Tongue (tissue), 2 donors: ENCODE data around the gene LRRC72. TPM values are rescaled to one million over a fixed set of nuclear protein-coding genes. Genes with fewer than 3 reads are reported as not detected.
"Not testable (repeated sequence)": the region's sequence is repeated elsewhere in the genome, so short reads cannot be mapped to it uniquely, and the experiment has no call there.

Experiments
- DNase-seq: peaks from one replicate; pipeline ENCODE4 v3.0.0-alpha.2; 2015
- total RNA-seq: library from RNA; depleted of rRNA; stranded (reverse); fragments of >200 nt; gene quantifications from one replicate; pipeline ENCODE4 v1.2.3, GENCODE V29; 2014

The LRRC72 gene
- total RNA-seq, 1 donor from 2014 or later, result not detected

- DNase-seq, result no peak
These were observed 57.2 kb downstream of the LRRC72 start for GRCh38 chr7:16583834-16584233.

DNA sequence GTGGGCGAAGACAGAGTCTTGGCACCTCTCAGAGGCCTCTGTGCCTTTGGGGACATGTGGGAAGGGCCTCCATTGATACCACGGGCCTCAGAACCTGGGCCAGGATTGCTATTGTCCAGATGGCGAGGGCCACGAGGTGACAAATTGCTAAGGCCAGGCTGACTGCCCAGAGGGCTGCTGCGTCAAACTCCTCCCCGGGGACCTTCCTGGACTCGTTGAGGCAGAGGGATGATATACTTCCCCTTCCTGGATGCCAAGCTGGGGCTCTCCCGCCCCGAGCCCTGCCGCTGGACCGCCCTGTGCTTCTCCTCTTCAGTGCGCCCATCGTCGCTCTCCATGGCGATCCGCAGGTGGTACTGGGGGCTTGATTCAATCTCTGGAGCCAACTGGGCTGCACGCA lies 58.9 kb downstream of the LRRC72 start:
- DNase-seq, result no peak

DNA sequence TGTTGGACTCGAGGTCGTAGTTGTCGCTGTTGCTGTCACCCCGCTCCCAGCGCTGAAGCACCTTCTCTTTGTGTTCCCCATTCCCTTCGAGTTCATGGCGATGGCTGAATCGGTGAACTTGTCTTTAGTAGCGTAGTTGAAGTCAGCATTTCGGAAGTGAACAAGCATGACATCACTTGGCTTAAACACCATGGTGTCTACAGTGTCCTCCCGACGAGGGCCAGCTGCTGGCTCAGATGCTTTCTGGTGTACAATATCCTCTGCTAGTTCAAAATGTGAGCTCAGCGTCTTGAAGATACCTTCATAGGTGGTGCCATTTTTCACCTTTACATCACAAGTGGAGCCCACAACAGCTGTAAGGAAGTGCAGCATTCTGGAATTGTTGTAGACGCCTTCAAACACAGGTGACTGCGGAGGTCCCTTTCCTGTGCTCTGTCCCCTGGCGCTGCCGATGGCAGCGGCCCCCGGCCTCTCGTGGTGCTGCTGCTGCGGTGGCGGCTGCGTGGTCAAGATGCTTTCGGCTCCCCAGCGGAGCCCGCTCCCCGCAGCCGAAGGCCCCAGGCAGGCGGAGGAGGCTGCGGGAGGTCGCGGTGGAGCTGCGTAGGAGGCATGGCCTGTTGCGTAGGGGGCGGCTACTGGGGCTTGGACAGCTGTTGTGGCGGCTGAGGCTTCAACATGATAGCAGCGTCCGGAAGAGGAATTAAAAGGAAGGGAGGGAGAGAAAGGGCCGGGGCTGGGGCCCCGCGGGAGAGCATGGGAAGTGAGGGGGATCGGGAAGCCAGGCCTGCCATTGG lies 59.7 kb downstream of the LRRC72 start:
- DNase-seq, result peak; percentile 21

DNA sequence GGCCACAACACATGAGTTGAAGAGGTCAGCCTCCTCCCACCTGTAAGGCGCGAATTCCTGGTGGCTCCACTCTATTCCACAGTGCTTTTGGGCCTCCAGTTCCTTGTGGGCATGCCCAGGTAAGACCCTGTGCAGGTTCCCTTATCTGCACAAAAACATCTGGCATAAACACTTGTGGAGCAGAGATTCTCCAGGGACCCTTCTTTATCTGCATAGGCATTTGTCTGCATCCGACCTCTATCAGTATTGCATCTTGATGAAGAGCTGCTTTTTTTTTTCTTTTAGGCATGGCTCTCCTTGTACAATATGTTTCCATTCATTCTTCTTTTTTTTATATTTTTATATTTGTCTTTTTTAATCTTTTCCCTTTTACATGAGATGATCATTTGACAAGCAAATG lies 60.5 kb downstream of the LRRC72 start:
- no peak for DNase-seq

GRCh38 chr7:16587790-16588189 lies 61.2 kb downstream of the LRRC72 start:
- DNase-seq, result peak; percentile 13

DNA sequence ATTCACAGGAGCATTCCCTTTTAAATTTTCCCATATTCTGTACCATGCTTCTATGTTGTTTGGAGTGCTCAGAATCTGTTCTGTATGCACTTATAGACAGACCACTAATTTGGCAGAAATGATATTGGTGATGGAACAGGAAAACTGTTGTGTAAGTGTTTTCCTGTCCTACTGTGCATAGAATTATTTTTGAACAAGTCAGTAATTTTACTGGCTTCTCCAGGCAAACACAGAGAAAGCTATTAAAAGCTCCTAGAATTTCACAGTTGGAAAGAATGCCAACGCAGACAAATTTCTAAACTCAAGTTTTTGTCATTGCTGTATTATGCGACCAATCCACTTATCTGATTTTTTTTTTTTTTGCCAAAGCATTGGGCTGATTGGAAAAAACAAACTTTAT lies 63.3 kb downstream of the LRRC72 start:
- no peak for DNase-seq

DNA sequence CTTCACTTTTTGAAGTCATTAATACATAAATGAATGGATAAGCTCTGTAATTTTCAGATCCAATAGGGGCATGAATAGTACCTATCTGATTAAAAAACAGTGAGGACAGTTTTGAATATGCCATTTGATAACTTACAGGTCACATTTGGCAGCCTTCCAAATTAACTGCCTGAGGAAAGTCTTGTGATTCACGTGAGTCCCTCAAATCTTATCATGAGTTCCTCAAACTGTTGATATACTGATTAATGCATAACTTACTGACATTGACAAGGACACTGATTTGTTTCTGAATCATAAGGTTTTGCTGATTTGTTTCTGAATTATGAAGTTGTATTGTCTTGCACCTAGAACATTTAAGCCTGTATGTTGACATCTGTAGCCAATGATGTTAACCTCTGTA lies 63.8 kb downstream of the LRRC72 start:
- DNase-seq, result no peak

- DNase-seq, result no peak
These were observed 65.8 kb downstream of the LRRC72 start for GRCh38 chr7:16592395-16592794.

DNA sequence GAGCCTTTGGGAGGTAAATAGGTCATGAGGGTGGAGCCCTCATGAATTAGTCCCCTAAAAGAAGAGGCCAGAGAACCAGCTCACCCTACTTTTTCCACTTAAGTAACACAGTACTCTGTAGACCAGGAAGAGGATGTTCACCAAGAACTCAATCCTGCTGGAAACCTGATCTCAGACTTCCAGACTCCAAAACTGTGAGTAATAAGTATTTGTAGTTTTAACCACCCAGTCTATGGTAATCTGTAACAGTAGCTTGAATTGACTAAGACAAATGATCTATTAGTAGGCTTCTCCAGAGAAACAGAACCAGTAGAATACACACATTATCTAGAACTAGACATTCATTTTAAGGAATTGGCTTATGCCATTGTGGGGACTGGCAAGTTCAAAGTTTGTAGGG lies 67.4 kb downstream of the LRRC72 start:
- no peak for DNase-seq

DNA sequence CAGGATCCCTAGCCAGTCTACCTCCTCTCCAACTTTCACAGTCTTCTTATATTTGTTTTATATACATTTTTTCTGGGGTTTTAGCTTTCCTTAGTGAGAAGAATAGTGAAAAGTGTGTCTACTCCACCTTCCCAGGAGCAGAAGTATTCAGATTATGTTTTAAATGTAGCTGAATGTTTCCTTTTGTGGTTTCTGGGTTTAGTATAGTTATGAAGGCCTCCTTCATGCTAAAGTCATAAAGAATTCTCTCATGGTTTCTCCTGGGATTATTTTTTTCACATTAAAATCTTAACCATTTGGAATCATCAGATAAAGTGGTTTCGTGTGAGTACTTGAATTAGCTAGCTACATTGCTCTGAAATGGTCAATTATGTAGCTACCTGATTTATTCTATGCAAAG lies 68.1 kb downstream of the LRRC72 start:
- no peak for DNase-seq

DNA sequence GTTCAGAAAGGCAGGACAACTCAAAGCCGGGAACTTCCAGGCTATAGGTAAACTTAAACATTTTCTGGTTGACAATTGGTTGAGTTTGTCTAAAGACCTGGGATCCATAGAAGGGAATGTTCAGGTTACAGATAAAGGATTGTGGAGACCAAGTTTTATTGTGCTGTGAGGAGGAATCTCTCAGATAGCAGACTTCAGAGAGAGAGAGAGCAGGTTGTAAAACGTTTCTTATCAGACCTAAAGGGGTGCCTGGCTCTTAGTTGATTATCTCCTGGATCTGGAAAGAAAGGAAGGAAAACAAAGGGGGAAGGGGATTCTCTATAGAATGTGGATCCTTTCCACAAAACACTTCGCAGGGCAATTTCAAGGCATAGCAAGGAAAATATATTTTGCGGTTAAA lies 69.0 kb downstream of the LRRC72 start:
- not testable (repeated sequence) for DNase-seq

DNA sequence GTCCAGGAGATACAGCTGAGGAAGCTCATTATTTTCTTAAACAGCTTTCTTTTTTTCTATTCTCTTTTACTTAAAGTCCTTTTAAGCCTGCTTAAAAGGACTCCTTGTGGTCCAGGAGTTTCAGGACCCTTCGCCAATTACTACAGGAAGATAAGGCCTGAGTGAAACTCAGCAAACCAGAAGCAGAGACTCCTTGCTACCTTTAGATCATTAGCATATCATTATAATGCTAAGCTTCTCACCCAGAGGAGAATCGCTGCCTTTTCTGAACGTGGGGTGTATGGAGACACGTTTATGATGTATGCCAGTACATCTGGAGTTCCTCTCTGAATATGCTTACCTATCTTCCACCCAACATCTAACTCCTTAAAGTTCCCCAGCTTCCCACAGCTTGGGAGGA lies 71.4 kb downstream of the LRRC72 start:
- DNase-seq, result no peak

GRCh38 chr7:16599860-16600259 lies 73.2 kb downstream of the LRRC72 start:
- DNase-seq, result no peak

DNA sequence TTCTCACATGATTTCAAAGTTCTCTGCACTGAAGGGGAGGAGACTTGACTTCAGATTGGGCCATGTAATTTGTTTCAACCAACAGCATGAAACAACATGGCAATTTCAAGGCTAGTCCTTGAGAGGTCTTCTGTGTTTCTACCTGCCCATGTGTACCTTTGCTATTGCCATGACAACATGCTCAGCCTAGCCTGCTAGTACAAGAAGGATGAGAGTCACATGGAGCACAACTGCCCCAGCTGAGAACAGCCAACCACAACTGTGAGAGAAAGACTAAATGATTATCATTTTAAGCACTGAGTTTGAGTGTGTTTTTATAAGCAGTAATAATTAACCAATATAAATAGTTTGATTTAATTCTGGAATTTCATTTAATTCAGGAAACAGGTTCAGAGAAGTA lies 77.0 kb downstream of the LRRC72 start:
- DNase-seq, result no peak

DNA sequence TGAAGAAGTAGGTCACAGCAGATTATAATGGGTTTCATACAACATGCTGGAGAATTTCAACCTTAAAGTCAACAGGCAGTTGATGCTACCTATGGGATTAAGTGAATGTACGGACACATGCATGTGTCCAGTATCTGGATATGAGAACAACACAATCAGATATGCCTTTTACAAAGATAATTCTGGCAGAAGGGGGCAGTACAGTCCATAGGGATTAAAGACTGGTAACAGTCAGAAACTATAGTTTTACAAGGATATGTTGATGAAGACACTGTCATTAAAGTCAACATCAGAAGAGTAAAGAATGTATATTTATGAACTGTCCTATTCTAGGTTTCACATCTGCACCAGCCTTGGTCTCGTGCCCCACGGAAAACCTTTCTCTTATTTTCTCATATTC lies 77.4 kb downstream of the LRRC72 start:
- no peak for DNase-seq

GRCh38 chr7:16606704-16607103 lies 80.1 kb downstream of the LRRC72 start:
- no peak for DNase-seq

- DNase-seq, result no peak
These were observed 83.3 kb downstream of the LRRC72 start for GRCh38 chr7:16609842-16610450.

DNA sequence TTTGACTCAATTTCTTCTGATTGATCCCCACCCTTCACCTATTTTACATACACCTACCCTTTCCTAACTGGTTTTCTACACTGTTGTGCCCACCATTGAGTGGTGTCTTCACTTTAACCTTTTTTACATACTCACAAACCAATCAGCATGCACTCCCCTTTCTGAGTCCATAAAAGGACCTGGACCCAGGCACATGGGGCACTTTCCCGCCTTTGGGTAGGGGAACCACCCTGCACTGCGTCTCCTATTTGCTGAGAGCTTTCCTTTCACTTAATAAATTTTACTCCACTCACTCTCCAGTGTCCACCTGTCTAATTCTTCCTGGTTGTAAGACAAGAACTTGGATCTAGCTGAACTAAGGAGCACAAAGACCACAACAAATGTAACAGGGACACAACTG lies 85.1 kb downstream of the LRRC72 start:
- DNase-seq, result no peak

DNA sequence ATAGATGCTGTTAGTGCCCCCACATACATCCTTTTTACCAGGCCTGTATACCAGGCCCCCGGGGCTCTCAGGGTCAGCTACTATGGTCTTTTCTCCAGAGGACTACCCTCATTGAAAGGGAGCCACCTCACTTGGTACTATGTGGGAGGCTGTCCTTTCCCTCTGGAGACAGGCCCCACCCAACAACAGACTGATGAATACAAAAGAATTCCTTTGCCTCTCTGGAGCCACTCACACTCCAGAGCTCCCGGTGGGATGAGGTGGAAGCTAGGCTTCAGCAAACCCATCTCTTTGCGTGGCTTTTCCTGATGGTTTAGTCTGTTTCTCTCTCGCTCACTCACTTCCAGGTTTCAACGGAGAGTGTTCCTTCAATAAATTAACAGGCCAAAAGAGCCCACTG lies 88.6 kb downstream of the LRRC72 start:
- no peak for DNase-seq

DNA sequence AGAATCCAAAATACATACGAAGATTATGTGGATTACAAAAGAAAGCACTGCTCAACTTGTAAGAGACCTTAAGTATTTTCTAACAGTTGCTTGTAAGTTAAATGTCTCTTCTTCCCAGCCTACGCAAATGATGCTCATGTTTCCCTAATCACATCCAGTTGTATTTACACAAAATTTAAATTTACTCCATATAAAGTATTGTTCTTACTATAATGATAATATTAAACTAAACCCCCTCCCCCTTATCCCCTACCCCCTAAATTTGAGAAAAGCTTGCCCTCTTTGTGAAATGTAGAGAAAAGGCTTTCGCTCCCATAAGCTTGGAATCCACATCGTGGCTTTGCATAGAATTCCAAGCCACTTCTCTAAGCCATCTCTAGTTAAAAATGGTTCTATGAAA lies 89.5 kb downstream of the LRRC72 start:
- no peak for DNase-seq

DNA sequence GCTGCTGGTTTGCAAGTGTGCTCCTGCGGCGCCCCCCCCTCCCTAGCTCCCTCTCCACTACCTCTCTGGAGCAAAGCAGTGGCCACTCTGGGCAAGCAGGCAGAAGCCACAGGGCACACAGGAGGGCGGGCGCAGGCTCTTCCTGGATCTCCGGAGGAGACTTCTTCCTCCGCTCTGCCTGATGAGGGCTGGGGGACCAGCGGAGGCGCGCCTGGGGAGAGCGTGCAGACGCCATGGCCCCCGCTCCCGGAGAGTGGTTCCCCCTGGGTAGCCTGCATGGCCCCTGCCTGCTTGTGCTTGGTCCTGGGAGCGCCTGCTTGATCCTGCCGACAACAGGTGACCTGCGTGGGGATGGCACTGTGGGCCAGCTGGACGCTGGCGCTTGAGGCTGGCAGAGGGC lies 89.9 kb downstream of the LRRC72 start:
- no peak for DNase-seq

DNA sequence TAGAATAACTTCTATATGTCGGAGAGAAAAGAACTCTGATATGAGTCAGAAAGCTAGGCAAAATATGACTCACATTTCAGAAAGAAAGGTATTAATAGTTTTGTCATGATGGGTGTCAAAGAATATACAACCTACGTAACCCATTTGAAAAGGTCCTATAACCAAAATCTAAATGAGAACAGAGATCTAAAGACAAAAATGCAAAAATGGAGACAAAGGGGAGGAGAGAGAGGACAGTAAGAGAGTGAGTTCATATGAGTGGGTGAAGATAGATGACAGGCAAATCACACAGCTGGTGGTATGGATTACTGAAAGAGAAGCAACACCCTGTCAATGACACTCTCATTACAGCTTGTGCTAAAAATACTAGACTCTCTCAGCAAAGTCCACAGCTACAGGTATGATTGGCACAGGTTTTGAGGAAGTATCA lies 93.4 kb downstream of the LRRC72 start:
- DNase-seq, result peak; percentile 48

DNA sequence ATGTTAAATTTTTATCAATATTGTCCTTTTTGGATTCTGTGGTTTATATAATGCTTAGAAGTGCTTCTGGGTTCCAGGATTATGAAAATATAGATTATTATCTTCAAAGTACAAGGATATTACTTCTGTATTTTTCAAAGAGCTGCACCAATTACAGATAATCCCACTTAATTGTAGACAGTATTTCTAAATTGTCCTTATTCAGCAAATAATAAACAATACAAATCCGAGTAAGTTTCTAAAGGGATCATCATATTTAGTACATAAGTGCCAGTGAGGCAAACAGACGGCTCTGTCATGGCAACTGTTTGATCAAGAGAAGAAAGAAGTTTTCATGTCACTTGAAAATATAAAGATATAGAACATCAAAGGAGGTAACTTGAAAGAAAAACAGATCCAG lies 99.8 kb downstream of the LRRC72 start:
- no peak for DNase-seq

DNA sequence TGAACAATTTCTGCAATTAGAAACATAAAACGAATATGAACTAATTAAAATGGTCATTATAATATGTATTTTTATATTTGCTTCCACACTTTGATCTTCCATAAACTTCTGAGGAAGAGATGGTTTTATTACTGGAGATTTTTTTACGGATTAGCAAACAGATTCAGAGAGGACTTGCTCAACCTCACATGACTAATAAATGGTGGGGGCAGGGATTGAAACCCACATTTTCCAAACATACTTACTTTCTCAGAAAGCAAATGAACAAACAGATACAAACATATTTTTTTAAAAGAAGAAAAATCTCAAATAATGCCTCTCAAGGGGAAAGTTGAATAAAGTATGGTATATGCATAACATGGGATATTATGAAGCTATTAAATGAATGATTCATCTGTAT lies 100.6 kb downstream of the LRRC72 start:
- DNase-seq, result no peak
